Subcutaneous adipose tissue (tissue), 4 donors: ENCODE results near the gene ZBTB17. TPM values are rescaled to one million over a fixed set of nuclear protein-coding genes. Genes with fewer than 3 reads are reported as not detected.

Experiments used
- total RNA-seq, 4 donors: library from RNA; depleted of rRNA; stranded (reverse); fragments of >200 nt; gene quantifications; one replicate each; pipeline ENCODE4 v1.1.0, GENCODE V29; 2016
- TF ChIP-seq, protein P1 (sequence below): fragments of 450-650 bp; IDR thresholded peaks from one replicate; pipeline ENCODE4 v1.5.1; 2016; ENCODE audit warnings: low read depth, mild to moderate bottlenecking, control low read depth, antibody characterized with exemption, moderate library complexity

ZBTB17 gene
- total RNA-seq, 4 donors from 2014 or later, result 21.6 to 42.0 (median 25.4) TPM

GRCh38 chr1:15943328-15943991, 32.4 kb downstream of the ZBTB17 start:
- TF ChIP-seq, protein P1, sequence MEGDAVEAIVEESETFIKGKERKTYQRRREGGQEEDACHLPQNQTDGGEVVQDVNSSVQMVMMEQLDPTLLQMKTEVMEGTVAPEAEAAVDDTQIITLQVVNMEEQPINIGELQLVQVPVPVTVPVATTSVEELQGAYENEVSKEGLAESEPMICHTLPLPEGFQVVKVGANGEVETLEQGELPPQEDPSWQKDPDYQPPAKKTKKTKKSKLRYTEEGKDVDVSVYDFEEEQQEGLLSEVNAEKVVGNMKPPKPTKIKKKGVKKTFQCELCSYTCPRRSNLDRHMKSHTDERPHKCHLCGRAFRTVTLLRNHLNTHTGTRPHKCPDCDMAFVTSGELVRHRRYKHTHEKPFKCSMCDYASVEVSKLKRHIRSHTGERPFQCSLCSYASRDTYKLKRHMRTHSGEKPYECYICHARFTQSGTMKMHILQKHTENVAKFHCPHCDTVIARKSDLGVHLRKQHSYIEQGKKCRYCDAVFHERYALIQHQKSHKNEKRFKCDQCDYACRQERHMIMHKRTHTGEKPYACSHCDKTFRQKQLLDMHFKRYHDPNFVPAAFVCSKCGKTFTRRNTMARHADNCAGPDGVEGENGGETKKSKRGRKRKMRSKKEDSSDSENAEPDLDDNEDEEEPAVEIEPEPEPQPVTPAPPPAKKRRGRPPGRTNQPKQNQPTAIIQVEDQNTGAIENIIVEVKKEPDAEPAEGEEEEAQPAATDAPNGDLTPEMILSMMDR, result no peak

DNA sequence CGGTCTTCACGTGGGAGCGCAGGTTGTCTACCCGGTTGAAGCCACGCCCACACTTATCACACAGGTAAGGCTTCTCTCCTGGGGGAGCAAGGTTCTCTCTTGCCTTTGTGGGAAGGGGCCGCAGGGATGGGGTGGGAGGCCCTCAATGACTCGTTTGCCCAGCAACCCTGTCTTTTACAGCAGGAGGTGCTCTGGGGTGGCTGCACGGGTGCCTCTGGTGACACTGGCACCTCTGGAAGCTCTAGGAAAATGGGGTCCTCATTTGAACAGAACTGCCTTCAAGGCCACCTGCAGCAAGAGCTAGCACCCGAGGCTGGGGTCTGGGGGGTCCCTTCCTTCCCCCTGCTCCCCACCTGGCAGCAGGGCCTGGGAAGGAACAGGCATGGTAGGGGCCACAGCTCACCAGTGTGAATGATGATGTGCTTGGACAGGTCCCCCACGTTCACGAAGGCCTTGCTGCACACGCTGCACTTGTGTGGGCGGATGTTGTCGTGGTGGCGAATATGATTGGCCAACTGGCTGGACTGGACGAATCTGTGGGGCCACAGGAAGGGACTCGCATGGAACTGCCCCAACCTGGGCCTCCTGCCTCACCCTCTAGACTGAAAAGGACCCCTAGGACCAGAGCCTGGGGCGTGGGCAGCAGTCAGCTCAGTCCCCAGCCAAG, 33.1 kb downstream of the ZBTB17 start:
- TF ChIP-seq, protein P1, result no peak

DNA sequence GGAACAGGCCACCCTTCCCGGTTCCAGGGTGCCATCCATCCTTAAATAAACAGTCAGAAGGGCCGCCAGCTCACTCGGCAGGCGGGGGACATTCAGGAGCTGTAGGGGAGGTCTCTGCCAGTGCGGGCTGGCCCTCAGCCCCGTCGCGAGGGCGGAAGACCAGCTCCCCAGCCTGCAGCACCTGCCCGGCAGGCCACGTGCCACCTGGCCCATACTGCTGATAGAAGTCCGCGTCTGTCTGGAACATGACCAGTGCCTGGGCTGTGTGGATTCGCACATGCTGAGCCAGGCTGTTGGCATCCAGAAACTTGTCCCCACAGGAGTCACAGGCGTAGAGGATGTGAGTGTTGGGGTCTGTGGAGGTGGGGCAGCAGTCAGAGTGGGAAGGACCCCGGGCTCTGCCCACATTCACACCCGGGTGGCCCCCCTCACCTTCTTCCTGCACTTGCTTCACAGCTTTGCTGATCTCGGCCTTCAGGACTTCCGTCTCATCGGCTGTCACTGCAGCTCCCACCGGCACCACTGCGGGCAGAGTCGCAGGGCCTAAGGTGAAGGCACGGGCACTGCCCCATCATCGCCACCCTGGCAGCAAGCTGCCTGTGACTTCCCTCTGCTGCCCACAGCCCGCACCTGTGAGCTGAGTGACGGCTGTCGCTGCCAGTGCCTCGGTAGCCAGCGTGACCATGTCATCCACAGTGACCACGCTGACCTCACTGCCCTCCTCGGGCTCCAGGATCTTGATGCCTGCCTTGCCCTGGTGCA, 33.8 kb downstream of the ZBTB17 start:
- TF ChIP-seq, protein P1, result no peak

- TF ChIP-seq, protein P1, result no peak
Measured at GRCh38 chr1:15941044-15941840, 34.7 kb downstream of the ZBTB17 start.

GRCh38 chr1:15940110-15941043, 35.5 kb downstream of the ZBTB17 start:
- TF ChIP-seq, protein P1, result no peak

DNA sequence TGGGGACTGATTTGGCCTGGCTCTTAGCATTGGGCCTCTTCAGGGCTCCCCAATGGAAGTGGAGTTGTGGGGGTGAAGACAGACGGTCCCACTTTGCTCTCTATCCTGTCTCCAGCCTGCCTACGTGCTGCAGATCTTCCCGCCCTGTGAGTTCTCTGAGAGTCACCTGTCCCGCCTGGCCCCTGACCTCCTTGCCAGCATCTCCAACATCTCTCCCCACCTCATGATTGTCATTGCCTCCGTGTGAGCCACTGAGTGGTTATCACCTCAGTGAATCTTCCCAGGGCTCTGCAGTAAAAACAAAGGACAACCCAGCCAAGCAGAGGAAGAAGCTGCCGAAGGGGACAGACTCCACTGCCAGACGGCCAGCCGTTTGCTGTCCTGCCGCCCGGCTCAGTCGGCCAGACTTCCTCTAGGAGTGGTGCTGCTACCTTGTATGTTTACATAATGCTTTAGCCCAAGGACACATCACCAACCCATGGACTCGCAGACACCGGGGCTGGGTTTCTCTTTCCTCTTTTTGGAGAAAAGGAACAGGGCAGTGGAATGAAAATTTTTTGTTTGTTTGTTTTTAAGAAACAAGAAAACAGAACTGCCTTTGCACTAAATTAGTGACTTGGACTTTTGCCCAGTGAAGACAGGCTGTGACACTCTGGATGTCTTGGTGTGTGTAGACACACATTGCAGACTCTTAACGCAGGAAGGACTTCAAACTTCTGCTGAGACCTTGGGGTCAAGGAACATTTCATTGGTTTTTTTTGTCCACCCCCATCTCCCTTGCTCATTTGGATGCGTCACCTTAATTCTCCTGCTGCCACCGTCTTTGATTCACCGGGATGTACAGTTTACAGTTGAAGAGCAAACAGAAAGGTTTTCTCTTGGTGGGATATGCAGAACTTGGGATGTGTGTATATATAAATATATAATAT, 36.5 kb downstream of the ZBTB17 start:
- TF ChIP-seq, protein P1, result no peak
